DOHH2 (cell line): ENCODE measurements around the gene ORAI2.
"Not testable (repeated sequence)": the region's sequence is repeated elsewhere in the genome, so short reads cannot be mapped to it uniquely, and the experiment has no call there.

Experiments
- H3F3A ChIP-seq: fragments of 200-600 bp; sonication (generic), shearing (Covaris generic); 2 replicates; pipeline ENCODE4 v1.6.0; 2016; ENCODE audit warnings: antibody characterized with exemption, mild to moderate bottlenecking; ENCODE audit not compliant: control insufficient read depth, insufficient read depth
- H3K27ac ChIP-seq: fragments of 200-600 bp; sonication (generic); 2 replicates; pipeline ENCODE4 v1.5.1; 2014; ENCODE audit warnings: low read depth, mild to moderate bottlenecking, low read length, moderate library complexity
- H3K27me3 ChIP-seq: fragments of 200-600 bp; sonication (generic); 2 replicates; pipeline ENCODE4 v1.6.1; 2014; ENCODE audit warnings: mild to moderate bottlenecking, low read length, mixed read lengths; ENCODE audit not compliant: control insufficient read depth
- H3K36me3 ChIP-seq: fragments of 200-600 bp; sonication (generic); 2 replicates; pipeline ENCODE4 v1.6.1; 2014; ENCODE audit warnings: mild to moderate bottlenecking, low read length, moderate library complexity, mixed read lengths; ENCODE audit not compliant: control insufficient read depth
- H3K4me1 ChIP-seq: fragments of 200-600 bp; sonication (generic); 2 replicates; pipeline ENCODE4 v1.6.1; 2014; ENCODE audit warnings: mild to moderate bottlenecking, low read length, mixed read lengths; ENCODE audit not compliant: control insufficient read depth
- H3K4me2 ChIP-seq: fragments of 200-600 bp; sonication (generic); 2 replicates; pipeline ENCODE4 v1.6.0; 2014; ENCODE audit warnings: mild to moderate bottlenecking, low read length, moderate library complexity
- H3K4me3 ChIP-seq: fragments of 200-600 bp; sonication (generic); 2 replicates; pipeline ENCODE4 v1.5.1; 2014; ENCODE audit warnings: mild to moderate bottlenecking, low read length, mixed read lengths
- H3K79me2 ChIP-seq: fragments of 200-600 bp; sonication (generic); 2 replicates; pipeline ENCODE4 v1.6.1; 2014; ENCODE audit warnings: mild to moderate bottlenecking, low read length, mixed read lengths; ENCODE audit not compliant: control insufficient read depth
- H3K9me2 ChIP-seq: fragments of 200-600 bp; sonication (generic); replicated peaks from 2 replicates; pipeline ENCODE4 v1.6.1; 2014; ENCODE audit warnings: mild to moderate bottlenecking, low read length, mixed read lengths; ENCODE audit not compliant: control insufficient read depth
- H3K9me3 ChIP-seq: fragments of 200-600 bp; sonication (generic); 2 replicates; pipeline ENCODE4 v1.6.1; 2014; ENCODE audit warnings: antibody characterized with exemption, low read length, mixed read lengths; ENCODE audit not compliant: control insufficient read depth, insufficient read depth
- H4K20me1 ChIP-seq: fragments of 200-600 bp; sonication (generic); 2 replicates; pipeline ENCODE4 v1.6.0; 2014; ENCODE audit warnings: low read depth, mild to moderate bottlenecking, antibody characterized with exemption, low read length, moderate library complexity; ENCODE audit not compliant: control insufficient read depth, insufficient read depth
- EZH2phosphoT487 ChIP-seq: fragments of 200-600 bp; sonication (generic); IDR thresholded peaks from 2 replicates; pipeline ENCODE4 v1.6.1; 2017; ENCODE audit warnings: borderline replicate concordance, mild to moderate bottlenecking, antibody characterized with exemption, low read length, moderate library complexity, mixed read lengths
- TF ChIP-seq, protein P1 (sequence below): fragments of 200-600 bp; sonication (generic); IDR thresholded peaks from one replicate; pipeline ENCODE4 v1.5.1; 2014; ENCODE audit warnings: antibody characterized with exemption, mild to moderate bottlenecking, low read depth, low read length; ENCODE audit not compliant: poor library complexity, severe bottlenecking

The ORAI2 gene

DNA sequence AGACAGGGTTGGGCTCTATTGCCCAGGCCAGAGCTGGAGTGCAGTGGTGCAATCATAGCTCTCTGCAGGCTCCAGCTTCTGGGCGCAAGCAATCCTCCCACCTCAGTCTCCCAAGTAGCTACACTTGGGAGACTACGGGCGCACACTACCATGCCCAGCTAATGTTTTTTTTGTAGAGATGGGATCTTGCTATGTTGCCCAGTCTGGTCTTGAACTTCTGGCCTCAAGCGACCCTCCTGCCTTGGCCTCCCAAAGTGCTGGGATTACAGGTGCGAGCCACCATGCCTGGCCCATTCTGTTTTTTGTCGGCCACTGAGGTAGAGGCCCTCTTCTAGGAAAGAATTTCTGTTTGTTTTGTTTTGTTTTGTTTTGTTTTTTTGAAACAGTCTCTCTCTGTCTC, 19.1 kb downstream of the ORAI2 start:
- Histone ChIP-seq H3K9me2 (no peaks in the 10 kb centered on the region), H3K4me2 (no peak overlapping the region), H3K4me1 (peaks cover 18% of the 10 kb centered on the region), H3K9me3 (no peaks in the 10 kb centered on the region), H3F3A (peaks cover 23% of the 10 kb centered on the region), H4K20me1 (peaks cover 10% of the 10 kb centered on the region; the same call in 1 of the 2 replicates), H3K27me3 (no peaks in the 10 kb centered on the region), H3K79me2 (peaks cover 8% of the 10 kb centered on the region), H3K4me3 (no peak overlapping the region), H3K27ac (no peak overlapping the region), H3K36me3 (peaks cover 31% of the 10 kb centered on the region)
- TF ChIP-seq, protein P1, sequence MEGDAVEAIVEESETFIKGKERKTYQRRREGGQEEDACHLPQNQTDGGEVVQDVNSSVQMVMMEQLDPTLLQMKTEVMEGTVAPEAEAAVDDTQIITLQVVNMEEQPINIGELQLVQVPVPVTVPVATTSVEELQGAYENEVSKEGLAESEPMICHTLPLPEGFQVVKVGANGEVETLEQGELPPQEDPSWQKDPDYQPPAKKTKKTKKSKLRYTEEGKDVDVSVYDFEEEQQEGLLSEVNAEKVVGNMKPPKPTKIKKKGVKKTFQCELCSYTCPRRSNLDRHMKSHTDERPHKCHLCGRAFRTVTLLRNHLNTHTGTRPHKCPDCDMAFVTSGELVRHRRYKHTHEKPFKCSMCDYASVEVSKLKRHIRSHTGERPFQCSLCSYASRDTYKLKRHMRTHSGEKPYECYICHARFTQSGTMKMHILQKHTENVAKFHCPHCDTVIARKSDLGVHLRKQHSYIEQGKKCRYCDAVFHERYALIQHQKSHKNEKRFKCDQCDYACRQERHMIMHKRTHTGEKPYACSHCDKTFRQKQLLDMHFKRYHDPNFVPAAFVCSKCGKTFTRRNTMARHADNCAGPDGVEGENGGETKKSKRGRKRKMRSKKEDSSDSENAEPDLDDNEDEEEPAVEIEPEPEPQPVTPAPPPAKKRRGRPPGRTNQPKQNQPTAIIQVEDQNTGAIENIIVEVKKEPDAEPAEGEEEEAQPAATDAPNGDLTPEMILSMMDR = no peak
- no peak for TF ChIP-seq EZH2phosphoT487

DNA sequence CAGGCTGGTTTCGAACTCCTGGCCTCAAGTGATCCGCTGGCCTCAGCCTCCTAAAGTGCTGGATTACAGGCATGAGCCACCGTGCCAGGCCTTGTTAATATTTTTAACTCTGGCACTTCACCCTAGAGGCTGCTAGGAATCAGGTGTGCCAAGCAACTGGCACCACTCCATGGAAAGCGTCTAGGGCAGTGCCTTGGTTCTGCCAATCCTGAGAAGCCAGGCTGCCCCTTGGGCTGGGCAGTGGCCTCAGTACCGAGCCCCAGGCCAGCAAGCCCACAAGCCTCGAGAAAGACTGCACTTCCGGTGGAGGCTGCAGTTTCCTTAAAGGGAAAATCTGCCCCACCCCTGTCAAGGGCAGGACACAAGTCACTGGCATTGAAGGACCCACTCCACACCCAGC, 19.9 kb downstream of the ORAI2 start:
- Histone ChIP-seq H3K27ac (no peak overlapping the region), H3K27me3 (no peaks in the 10 kb centered on the region), H4K20me1 (peaks cover 10% of the 10 kb centered on the region; the same call in 1 of the 2 replicates), H3K4me2 (no peak overlapping the region), H3K4me1 (peaks cover 15% of the 10 kb centered on the region), H3K9me2 (no peaks in the 10 kb centered on the region), H3K9me3 (no peaks in the 10 kb centered on the region), H3K4me3 (no peak overlapping the region), H3F3A (peaks cover 23% of the 10 kb centered on the region), H3K79me2 (no peaks in the 10 kb centered on the region; the same call in none of the 2 replicates), H3K36me3 (peaks cover 27% of the 10 kb centered on the region)
- TF ChIP-seq EZH2phosphoT487 = no peak
- TF ChIP-seq, protein P1 = no peak

DNA sequence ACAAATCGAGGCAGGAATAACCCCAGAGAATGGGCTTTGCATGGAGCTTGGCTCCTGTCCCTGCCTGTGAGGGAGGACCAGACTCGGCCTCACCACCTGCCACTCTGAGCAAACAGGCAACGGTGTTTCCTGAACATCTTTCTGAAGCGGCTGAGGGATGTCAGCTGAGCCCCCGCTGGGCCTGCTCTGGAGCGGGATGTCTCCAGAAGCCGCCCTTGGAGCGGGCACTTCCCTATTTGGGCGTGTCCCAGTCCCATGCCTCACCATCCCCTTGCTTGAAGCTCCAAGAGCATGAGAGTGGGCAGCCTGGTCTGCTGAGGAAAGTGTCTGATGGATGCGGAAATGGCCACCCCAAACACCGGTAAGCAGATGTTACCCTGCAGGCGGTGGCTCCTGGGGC, 21.1 kb downstream of the ORAI2 start:
- Histone ChIP-seq H3K27me3 (no peaks in the 10 kb centered on the region), H3K9me2 (no peaks in the 10 kb centered on the region), H3F3A (peaks cover 20% of the 10 kb centered on the region), H3K4me1 (peaks cover 15% of the 10 kb centered on the region), H3K36me3 (peaks cover 29% of the 10 kb centered on the region), H3K4me2 (no peak overlapping the region), H3K27ac (no peak overlapping the region), H3K4me3 (no peak overlapping the region), H3K79me2 (no peaks in the 10 kb centered on the region; the same call in 1 of the 2 replicates), H4K20me1 (peaks cover 10% of the 10 kb centered on the region; the same call in 1 of the 2 replicates), H3K9me3 (no peaks in the 10 kb centered on the region)
- TF ChIP-seq, protein P1 = no peak
- no peak for TF ChIP-seq EZH2phosphoT487

DNA sequence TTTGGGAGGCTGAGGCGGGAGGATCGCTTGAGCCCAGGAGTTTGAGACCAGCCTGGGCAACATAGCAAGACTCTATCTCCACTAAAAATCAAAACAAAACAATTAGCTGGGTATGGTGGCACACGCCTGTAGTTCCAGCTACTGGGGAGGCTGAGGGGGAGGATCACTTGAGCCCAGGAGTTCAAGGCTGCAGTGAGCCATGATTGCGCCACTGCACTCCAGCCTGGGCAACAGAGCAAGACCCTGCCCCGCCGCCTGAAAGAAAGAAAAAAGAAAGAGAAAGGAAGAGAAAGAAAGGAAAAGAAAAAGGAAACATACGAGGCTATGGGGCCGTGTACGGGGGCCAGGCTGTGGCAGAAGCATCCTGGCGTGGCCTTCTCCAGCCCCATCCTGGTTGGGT, 21.6 kb downstream of the ORAI2 start:
- Histone ChIP-seq H3F3A (peaks cover 19% of the 10 kb centered on the region), H3K36me3 (peaks cover 31% of the 10 kb centered on the region), H3K4me1 (peaks cover 15% of the 10 kb centered on the region)
- H3K9me3 ChIP-seq, H4K20me1 ChIP-seq, H3K79me2 ChIP-seq, H3K27me3 ChIP-seq, H3K9me2 ChIP-seq, H3K4me3 ChIP-seq, H3K27ac ChIP-seq, H3K4me2 ChIP-seq: not testable (repeated sequence)
